ENCODE measurements around the gene MAST2.
"Not testable (repeated sequence)": the region's sequence is repeated elsewhere in the genome, so short reads cannot be mapped to it uniquely, and the experiment has no call there.

MAST2 gene

GRCh38 chr1:45930258-45931150 lies 127.1 kb downstream of the MAST2 start:
- DNase-seq (ENCODE audit: low read depth in 2 of 3, low spot score in 1 of 3), result no peak

DNA sequence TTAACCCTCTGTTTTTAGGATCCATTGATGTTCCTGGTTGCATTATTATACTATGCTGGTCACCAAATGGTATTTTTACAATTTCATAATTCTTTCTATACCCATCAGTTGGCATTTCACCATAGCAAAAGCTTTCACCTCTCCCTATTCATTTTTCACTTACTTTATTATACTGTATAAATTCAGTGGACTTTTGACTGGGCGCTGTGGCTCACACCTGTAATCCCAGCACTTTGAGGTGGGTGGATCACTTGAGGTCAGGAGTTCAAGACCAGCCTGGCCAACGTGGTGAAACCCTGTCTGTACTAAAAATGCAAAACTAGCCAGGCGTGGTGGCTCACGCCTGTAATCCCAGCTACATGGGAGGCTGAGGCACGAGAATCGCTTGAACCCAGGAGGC lies 128.8 kb downstream of the MAST2 start:
- DNase-seq (ENCODE audit: low read depth in 2 of 3, low spot score in 1 of 3), result not testable (repeated sequence)

DNA sequence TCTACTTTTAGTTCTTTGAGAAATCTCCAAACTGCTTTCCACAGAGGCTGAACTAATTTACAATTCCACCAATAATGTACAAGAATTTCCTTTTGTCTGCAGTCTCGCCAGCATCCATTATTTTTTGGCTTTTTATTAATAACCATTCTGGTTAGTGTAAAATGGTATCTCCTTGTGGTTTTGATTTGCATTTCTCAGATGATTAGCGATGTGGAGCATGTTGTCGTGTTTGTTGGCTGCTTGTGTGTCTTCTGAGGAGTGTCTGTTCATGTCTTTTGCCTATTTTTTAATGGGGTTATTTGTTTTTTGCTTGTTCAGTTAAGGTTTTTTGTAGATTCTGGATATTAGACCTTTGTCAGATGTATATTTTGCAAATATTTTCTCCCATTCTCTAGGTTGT lies 131.5 kb downstream of the MAST2 start:
- DNase-seq (ENCODE audit: low read depth in 2 of 3, low spot score in 1 of 3), result no peak

- DNase-seq (ENCODE audit: low read depth in 2 of 3, low spot score in 1 of 3), result no peak
Observed at GRCh38 chr1:45938029-45938428, 134.6 kb downstream of the MAST2 start.

DNA sequence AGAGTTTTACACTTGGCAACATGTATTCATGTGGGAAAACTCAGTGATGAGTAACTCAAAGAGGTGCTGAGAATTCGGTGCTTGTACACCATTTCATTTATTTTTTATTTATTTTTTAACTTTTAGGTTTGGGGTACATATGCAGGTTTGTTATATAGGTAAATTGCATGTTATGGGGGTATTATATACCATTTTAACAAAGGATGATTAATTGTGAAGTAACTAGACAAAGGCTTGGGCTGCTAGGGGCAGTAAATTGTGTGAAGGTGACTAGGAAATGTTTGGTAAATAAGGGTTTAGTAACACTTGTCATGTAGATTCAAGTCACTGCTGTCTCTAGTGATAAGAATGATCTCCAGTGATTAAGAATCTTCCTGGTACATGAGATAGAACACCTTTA lies 139.0 kb downstream of the MAST2 start:
- no peak for DNase-seq (ENCODE audit: low read depth in 2 of 3, low spot score in 1 of 3)

DNA sequence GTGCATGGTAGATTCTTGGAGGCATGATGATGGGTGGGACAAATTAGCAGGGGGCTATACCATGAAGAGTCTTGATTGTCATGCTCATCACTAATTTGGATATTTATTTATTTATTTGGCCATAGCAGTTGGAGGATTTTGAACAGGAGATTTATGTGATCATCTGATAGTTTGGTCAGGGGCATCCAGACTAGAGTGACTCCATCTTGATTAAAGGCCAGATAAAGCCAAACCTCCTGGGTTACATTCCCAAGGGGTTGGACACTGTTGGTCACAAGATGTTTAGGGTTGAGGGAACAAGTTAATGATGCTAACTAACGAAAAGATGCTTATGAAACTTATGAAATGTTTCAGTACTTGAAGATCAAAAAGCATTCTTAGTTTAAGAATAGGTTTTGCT lies 139.8 kb downstream of the MAST2 start:
- no peak for DNase-seq (ENCODE audit: low read depth in 2 of 3, low spot score in 1 of 3)

GRCh38 chr1:45945426-45945825 lies 142.0 kb downstream of the MAST2 start:
- no peak for DNase-seq (ENCODE audit: low read depth in 2 of 3, low spot score in 1 of 3)

GRCh38 chr1:45949462-45949861 lies 146.1 kb downstream of the MAST2 start:
- not testable (repeated sequence) for DNase-seq (ENCODE audit: low read depth in 2 of 3, low spot score in 1 of 3)

DNA sequence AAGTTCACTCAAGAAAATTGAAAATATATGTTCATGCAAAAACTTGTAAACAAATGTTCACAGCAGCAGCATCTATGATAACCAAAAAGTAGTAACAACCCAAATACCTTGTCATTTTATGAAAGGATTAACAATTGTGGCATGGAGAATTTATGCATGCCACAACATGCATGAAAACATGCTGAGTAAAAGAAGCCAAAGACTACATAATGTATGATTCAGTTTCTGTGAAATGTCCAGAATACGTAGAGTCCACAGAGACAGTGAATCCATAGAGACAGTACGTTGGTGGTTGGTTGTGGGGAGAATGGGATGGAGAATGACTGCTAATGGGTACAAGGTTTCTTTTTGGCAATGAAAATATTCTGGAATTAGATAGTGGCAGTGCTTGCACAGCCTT lies 148.7 kb downstream of the MAST2 start:
- DNase-seq (ENCODE audit: low read depth in 2 of 3, low spot score in 1 of 3), result no peak

- no peak for DNase-seq (ENCODE audit: low read depth in 2 of 3, low spot score in 1 of 3)
Observed at GRCh38 chr1:45953934-45954847, 150.8 kb downstream of the MAST2 start.

- DNase-seq (ENCODE audit: low read depth in 2 of 3, low spot score in 1 of 3), result no peak
Observed at GRCh38 chr1:45957684-45958083, 154.3 kb downstream of the MAST2 start.

DNA sequence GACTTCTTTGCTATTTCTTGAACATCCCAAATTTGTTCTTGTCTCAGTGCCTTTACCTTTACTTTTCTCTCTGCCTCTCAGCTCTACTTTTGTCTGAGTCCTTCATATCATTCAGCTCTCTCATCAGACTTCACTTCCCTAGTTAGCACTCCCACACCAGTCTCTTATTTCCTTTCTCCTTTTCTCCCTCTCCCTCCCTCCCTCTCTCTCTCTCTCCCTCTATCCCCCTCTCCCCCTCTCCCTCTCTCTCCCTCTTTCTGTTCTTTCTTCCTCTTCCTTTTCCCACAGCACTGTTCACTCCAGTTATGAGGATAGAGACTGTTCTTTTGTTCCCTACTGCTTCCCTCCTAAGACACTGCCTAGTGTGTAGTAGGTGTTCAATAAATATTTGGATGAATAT lies 154.9 kb downstream of the MAST2 start:
- DNase-seq (ENCODE audit: low read depth in 2 of 3, low spot score in 1 of 3), result no peak

DNA sequence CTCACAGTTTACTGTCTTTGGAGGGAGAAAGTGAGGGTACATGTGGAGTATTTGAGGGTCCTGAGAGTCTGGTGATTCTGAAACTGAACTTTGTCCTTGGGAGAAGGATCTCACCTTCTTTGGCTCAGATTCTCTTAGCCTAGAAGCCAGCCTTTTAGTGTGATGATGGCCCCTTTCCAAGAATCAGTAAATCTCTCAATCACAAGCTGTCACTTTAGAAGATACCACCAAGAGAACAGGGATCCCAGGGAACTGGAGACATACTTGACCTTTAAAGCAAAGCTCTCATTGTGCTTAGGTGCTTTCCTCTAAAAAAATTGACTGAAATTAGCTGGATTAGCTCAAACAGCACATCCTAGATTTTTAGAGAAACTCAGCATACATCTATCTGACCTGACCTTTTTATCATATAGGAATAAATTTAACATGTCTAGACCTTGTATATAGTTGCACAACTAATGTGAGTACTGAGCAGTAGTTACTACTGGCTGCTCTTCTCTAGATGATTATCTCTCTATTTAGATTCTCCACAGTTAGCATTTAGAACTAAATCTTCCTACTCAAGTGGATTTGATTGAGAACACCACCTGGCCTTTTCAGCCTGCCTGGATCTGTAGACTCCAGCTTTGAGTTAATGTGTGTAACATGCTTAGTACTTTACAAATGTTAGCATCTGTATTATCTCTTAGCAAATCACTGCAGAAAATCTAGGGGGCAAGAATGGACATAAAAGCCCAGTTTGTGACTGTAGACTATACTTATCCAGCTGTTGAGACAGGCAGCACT lies 157.7 kb downstream of the MAST2 start:
- no peak for DNase-seq (ENCODE audit: low read depth in 2 of 3, low spot score in 1 of 3)

- not testable (repeated sequence) for DNase-seq (ENCODE audit: low read depth in 2 of 3, low spot score in 1 of 3)
Observed at GRCh38 chr1:45961936-45962335, 158.5 kb downstream of the MAST2 start.

DNA sequence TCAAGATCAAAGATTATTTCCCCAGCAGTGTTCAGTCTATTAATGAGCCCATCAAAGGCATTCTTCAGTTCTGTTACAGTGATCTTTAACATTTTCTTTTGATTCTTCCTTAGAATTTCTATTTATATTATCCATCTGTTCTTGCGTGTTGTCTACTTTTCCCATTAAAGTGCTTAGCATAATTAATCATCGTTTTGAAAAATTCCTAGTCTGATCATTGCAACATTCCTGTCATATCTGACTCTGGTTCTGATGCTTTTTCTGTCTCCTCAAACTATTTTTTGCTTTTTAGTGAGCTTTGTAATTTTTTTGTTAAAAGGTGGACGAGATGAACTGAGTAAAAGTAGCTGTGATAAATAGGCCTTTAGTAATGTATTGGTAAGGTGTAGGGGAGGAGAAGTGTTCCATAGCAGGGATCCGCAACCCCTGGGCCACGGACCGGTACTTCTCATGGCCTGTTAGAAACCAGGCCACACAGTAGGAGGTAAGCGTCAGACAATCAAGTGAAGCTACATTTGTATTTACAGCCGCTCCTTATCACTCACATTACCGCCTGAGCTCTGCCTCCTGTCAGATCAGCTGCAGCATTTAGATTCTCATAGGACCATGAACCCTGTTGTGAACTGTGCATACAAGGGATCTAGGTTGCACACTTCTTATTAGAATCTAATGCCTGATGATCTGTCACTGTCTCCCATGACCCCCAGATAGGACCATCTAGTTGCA lies 165.7 kb downstream of the MAST2 start:
- no peak for DNase-seq (ENCODE audit: low read depth in 2 of 3, low spot score in 1 of 3)

DNA sequence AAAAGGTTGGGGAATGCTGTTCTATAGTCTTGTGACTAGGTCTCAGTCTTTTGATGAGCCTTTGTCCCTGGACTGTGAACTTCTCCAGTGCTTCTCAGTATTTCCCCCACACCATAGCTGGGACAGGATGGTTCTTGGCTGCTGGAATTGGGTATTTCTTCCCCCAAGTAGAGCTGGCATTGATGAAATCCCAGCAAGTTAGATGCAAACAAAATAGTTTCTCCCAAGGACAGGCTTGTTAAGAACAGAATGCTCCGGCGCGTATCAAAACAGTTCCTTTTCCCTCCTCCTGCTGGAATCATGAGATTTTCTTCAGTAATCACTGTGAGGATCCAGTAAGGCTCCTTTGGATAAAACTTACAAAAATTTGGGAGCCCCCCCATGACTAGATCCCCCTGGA lies 166.5 kb downstream of the MAST2 start:
- DNase-seq (ENCODE audit: low read depth in 2 of 3, low spot score in 1 of 3), result no peak

GRCh38 chr1:45971335-45971734 lies 167.9 kb downstream of the MAST2 start:
- DNase-seq (ENCODE audit: low read depth in 2 of 3, low spot score in 1 of 3), result no peak

GRCh38 chr1:45971922-45972531 lies 168.6 kb downstream of the MAST2 start:
- no peak for DNase-seq (ENCODE audit: low read depth in 2 of 3, low spot score in 1 of 3)

- no peak for DNase-seq (ENCODE audit: low read depth in 2 of 3, low spot score in 1 of 3)
Observed at GRCh38 chr1:45972621-45973020, 169.2 kb downstream of the MAST2 start.

GRCh38 chr1:45973121-45973520 lies 169.7 kb downstream of the MAST2 start:
- DNase-seq (ENCODE audit: low read depth in 2 of 3, low spot score in 1 of 3), result no peak

Data from stimulated activated CD4-positive, alpha-beta T cell treated with anti-CD3 and anti-CD28 coated beads, Interleukin-12 subunit alpha, Interleukin-12 subunit beta, amount 100 ng/mL, for 48 hours (primary cell).